ENCODE measurements around the gene BCAS3.

Gene BCAS3

DNA sequence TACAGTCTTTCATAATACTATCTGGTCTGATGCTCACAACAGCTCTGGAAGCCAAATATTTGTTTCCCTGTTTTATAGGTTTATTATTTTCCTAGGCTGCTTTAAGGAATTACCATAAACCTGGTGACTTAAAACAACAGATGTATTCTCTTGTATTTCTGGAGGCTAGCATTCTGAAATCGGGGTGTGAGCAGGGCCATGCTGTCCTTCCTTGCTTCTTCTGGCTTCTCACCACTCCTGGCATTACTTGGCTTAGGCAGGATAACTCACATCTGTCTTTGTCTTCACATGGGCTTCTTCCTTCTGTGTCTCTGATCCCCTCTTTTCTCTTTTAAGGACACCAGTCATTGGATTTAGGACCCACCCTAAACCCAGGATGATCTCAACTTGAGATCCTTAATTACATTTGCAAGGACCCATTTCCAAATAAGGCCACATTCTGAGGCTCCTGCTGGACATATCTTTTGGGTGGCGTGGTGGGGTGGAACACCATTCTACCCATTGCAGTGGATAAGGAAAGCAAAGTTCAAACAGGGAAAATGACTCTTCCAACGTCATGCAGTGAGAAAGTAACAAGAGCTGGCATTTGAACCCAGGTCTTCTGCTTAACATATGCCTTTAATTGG is 682.8 kb downstream of the BCAS3 start:
- TF ChIP-seq, protein P1, sequence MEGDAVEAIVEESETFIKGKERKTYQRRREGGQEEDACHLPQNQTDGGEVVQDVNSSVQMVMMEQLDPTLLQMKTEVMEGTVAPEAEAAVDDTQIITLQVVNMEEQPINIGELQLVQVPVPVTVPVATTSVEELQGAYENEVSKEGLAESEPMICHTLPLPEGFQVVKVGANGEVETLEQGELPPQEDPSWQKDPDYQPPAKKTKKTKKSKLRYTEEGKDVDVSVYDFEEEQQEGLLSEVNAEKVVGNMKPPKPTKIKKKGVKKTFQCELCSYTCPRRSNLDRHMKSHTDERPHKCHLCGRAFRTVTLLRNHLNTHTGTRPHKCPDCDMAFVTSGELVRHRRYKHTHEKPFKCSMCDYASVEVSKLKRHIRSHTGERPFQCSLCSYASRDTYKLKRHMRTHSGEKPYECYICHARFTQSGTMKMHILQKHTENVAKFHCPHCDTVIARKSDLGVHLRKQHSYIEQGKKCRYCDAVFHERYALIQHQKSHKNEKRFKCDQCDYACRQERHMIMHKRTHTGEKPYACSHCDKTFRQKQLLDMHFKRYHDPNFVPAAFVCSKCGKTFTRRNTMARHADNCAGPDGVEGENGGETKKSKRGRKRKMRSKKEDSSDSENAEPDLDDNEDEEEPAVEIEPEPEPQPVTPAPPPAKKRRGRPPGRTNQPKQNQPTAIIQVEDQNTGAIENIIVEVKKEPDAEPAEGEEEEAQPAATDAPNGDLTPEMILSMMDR (conservative IDR thresholded peaks at IDR 0.05; ENCODE audit: low read depth, low read length), result no peak
- no peak overlapping the region for H3K4me3 ChIP-seq (ENCODE audit: low read length)
- DNase-seq (ENCODE audit: low read depth), result no peak

DNA sequence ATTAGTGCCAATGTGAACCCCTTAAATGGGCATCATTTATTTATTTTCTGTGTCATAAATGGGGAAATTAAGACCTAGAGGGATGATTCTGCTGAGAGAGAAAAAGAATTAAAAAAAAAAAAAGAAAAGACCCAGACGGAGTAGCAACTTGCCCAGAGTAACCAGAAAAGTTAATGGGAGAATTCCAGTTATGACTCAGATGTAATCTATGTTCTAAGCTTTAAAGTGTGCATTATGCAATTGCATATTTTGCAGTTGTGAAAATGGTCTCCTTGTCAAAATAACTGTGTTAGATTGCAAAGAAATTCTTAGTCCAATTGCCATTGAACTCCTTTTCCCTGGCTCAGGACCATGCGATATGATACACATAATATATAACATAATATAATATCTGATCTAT is 683.4 kb downstream of the BCAS3 start:
- TF ChIP-seq, protein P1 (conservative IDR thresholded peaks at IDR 0.05; ENCODE audit: low read depth, low read length), result no peak
- peak; percentile 59 for DNase-seq (ENCODE audit: low read depth)

DNA sequence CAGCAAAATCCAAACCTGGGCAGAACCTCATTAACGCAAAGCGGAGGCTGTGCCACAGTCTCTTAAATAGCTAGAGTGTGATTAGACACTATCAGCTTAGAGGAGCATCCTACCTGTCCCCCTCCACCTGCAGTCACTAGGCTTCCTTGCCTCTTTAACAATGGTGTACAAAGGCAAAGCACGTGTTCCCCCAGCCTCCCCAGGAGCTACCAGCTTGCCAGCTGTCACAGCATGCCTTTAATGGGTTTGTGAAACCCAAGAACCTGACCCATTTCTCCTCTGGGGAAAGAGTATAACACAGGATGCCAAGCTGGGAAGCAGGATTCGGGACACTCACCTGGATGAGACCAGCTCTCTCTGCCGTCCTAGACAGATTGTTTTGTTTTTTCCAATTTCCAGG is 684.7 kb downstream of the BCAS3 start:
- no peak for DNase-seq (ENCODE audit: low read depth)
- no peak overlapping the region for H3K4me3 ChIP-seq (ENCODE audit: low read length)
- TF ChIP-seq, protein P1 (conservative IDR thresholded peaks at IDR 0.05; ENCODE audit: low read depth, low read length), result no peak

More for the DNA sequence above, 683.4 kb downstream of the BCAS3 start:
- H3K4me3 ChIP-seq (ENCODE audit: low read length), result no peak overlapping the region

DNA sequence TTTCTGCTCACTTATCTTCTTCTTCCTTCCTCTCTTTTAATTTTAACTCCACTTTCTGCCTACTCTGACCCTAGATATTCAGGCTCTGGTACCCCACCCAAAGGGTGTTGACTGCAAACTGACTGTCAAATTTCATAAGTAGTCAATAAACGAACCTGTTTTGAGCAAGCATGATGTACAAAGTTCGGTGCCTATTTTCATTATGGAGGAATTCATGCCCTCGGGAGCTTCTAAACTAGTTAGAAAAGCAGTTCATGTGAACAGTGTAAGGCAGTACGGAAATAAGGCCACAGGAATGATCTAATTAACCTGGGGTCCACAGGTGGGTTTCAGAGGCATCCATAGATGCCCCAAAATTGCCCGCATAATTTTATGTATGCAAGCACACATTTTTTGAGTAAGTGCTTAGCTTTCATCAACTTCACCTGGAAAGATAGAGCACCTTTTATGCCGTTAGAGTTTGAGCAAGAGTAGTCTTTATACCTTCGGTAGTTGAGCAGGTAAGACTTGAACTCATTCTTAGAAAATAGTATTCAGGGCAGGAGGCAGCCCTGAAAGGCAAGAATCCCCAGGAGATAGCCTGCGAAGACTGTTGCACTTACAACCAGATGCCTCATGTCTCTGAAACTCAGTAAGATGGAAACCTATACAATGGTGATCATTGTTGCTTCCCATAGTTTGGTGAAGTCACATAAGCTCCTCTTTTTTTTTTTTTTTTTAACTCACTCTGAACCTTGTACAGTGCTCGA is 685.4 kb downstream of the BCAS3 start:
- TF ChIP-seq, protein P1 (conservative IDR thresholded peaks at IDR 0.05; ENCODE audit: low read depth, low read length), result no peak
- H3K4me3 ChIP-seq (ENCODE audit: low read length), result no peak overlapping the region
- no peak for DNase-seq (ENCODE audit: low read depth)

DNA sequence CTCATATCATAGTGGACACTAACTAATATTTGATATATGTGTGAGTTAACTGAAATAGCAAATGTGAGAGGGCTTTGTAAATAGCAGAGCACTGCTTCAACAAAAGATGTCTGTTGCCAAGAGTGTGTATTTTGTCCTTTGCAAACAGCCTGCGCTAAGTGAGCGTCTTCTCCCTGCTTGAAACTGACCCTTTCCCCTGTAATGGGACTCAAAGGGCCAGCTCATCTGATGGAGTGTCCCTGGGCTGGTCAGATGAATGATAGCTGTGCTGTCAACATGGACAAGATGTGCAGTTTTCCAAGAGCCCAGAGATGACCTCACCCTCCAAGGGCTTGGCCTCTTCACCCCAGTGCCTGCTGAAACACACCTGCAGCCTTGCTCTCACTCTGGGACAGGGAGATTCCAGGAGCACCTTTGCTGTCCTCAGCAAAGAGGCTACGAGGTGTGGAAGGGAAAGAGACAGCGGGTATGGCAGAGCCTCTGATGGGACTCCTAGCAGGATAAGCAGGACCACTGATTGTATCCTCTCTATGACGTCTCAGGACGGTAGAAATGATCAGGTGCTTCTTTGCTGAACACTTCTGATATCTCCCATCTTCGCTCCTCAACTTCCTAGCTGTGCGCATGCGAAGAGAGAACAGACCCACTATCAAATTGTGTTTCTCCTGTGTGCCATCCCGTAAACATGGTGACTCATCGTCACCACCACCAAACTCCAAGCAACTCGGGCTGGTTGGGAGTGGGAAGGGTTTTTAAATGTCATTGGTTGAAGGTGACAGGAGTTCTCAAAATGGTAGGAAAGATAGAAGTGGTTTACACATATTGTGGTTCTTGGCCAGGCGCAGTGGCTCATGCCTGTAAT is 686.2 kb downstream of the BCAS3 start:
- DNase-seq (ENCODE audit: low read depth), result no peak
- TF ChIP-seq, protein P1 (conservative IDR thresholded peaks at IDR 0.05; ENCODE audit: low read depth, low read length), result no peak
- no peak overlapping the region for H3K4me3 ChIP-seq (ENCODE audit: low read length)

DNA sequence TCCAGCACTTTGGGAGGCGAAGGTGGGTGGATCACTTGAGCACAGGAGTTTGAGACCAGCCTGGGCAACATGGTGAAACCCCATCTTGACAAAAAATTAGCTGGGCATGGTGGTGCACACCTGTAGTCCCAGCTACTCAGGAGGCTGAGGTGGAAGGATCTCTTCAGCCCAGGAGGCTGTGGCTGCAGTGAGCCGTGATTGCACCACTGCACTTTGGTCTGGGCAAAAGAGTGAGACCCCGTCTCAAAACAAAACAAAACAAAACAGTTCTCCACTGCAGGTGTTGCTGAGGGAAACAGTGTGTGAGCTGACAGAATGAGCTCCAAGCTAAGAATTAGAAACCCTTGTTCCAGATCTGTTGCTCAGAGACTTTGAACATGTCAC is 686.8 kb downstream of the BCAS3 start:
- TF ChIP-seq, protein P1 (conservative IDR thresholded peaks at IDR 0.05; ENCODE audit: low read depth, low read length), result no peak
- H3K4me3 ChIP-seq (ENCODE audit: low read length), result no peak overlapping the region
- DNase-seq (ENCODE audit: low read depth), result no peak
